Neural cell (in vitro differentiated cells): ENCODE results near the gene PPP2R5B. TPM values are rescaled to one million over a fixed set of nuclear protein-coding genes. Genes with fewer than 3 reads are reported as not detected.

ENCODE experiments used
- H2AFZ ChIP-seq: fragments of 200-600, 300-800 bp; sonication (generic), shearing (Covaris generic); 2 replicates; pipeline ENCODE4 v1.6.0; 2014; ENCODE audit warnings: low read depth, mild to moderate bottlenecking, antibody characterized with exemption, low read length, moderate library complexity
- H3F3A ChIP-seq: fragments of 200-600 bp; shearing (Covaris generic); 2 replicates; pipeline ENCODE4 v1.6.1; 2016; ENCODE audit warnings: mild to moderate bottlenecking, moderate library complexity, mixed read lengths, antibody characterized with exemption, low read length; ENCODE audit not compliant: insufficient read depth, poor library complexity, severe bottlenecking
- H3K27ac ChIP-seq: fragments of 200-600, 300-800 bp; sonication (generic), shearing (Covaris generic); 2 replicates; pipeline ENCODE4 v1.5.1; 2014; ENCODE audit warnings: mild to moderate bottlenecking, low read length, moderate library complexity
- H3K27me3 ChIP-seq: fragments of 300-800, 200-600 bp; sonication (generic), shearing (Covaris generic); 2 replicates; pipeline ENCODE4 v1.6.0; 2014; ENCODE audit warnings: mild to moderate bottlenecking, low read depth, low read length, moderate library complexity; ENCODE audit not compliant: insufficient read depth
- H3K36me3 ChIP-seq: fragments of 300-800, 200-600 bp; sonication (generic), shearing (Covaris generic); 2 replicates; pipeline ENCODE4 v1.5.1; 2014; ENCODE audit warnings: mild to moderate bottlenecking, antibody characterized with exemption, low read length, moderate library complexity; ENCODE audit not compliant: insufficient read depth
- H3K4me2 ChIP-seq: fragments of 300-800, 200-600 bp; sonication (generic), shearing (Covaris generic); 2 replicates; pipeline ENCODE4 v1.6.0; 2014; ENCODE audit warnings: mild to moderate bottlenecking, low read length
- H3K4me3 ChIP-seq: fragments of 300-800, 200-600 bp; sonication (generic), shearing (Covaris generic); 2 replicates; pipeline ENCODE4 v1.5.1; 2014; ENCODE audit warnings: mild to moderate bottlenecking, low read length, moderate library complexity
- H3K79me2 ChIP-seq: fragments of 200-600 bp; shearing (Covaris generic); replicated peaks from 2 replicates; pipeline ENCODE4 v1.6.0; 2014; ENCODE audit warnings: mild to moderate bottlenecking, low read length, moderate library complexity; ENCODE audit not compliant: insufficient read depth
- H3K9ac ChIP-seq: fragments of 300-800, 200-600 bp; sonication (generic), shearing (Covaris generic); 2 replicates; pipeline ENCODE4 v1.6.1; 2016; ENCODE audit warnings: mild to moderate bottlenecking, low read length, mixed read lengths
- H3K9me2 ChIP-seq: fragments of 200-600 bp; shearing (Covaris generic); 2 replicates; pipeline ENCODE4 v1.6.1; 2016; ENCODE audit warnings: mild to moderate bottlenecking, low read length, mixed read lengths; ENCODE audit not compliant: insufficient read depth
- H3K9me3 ChIP-seq: fragments of 200-600, 300-800 bp; sonication (generic), shearing (Covaris generic); 2 replicates; pipeline ENCODE4 v1.6.1; 2016; ENCODE audit warnings: mild to moderate bottlenecking, mixed run types, low read length, moderate library complexity, mixed read lengths
- H4K20me1 ChIP-seq: fragments of 200-600 bp; shearing (Covaris generic); 2 replicates; pipeline ENCODE4 v1.6.1; 2016; ENCODE audit warnings: mild to moderate bottlenecking, mixed run types; ENCODE audit not compliant: insufficient read depth
- CTCF ChIP-seq: fragments of 450-650 bp; IDR thresholded peaks from 2 replicates; pipeline ENCODE4 v1.5.1; 2014; ENCODE audit warnings: antibody characterized with exemption, mild to moderate bottlenecking, moderate library complexity; ENCODE audit not compliant: poor library complexity, severe bottlenecking
- EP300 ChIP-seq: fragments of 450-650 bp; conservative IDR thresholded peaks from 2 replicates; pipeline ENCODE4 v1.6.1; 2014; ENCODE audit warnings: antibody characterized with exemption, mild to moderate bottlenecking, moderate library complexity; ENCODE audit not compliant: poor library complexity, severe bottlenecking
- EZH2 ChIP-seq: fragments of 200-600, 300-800 bp; shearing (Covaris generic), sonication (generic); IDR thresholded peaks from 2 replicates; pipeline ENCODE4 v1.6.1; 2014; ENCODE audit warnings: antibody characterized with exemption, low read length, borderline replicate concordance, mild to moderate bottlenecking; ENCODE audit not compliant: insufficient read depth, poor library complexity, severe bottlenecking
- MXI1 ChIP-seq: fragments of 450-650 bp; conservative IDR thresholded peaks from 2 replicates; pipeline ENCODE4 v1.6.1; 2014; ENCODE audit warnings: antibody characterized with exemption, mild to moderate bottlenecking; ENCODE audit not compliant: poor library complexity, severe bottlenecking
- POLR2AphosphoS5 ChIP-seq: IDR thresholded peaks from 2 replicates; pipeline ENCODE4 v1.6.1; 2012
- RAD21 ChIP-seq: fragments of 450-650 bp; conservative IDR thresholded peaks from 2 replicates; pipeline ENCODE4 v1.6.1; 2014; ENCODE audit warnings: antibody characterized with exemption, mild to moderate bottlenecking, moderate library complexity
- SMC3 ChIP-seq: fragments of 450-650 bp; conservative IDR thresholded peaks from 2 replicates; pipeline ENCODE4 v1.6.1; 2014; ENCODE audit warnings: antibody characterized with exemption, mild to moderate bottlenecking, moderate library complexity; ENCODE audit not compliant: poor library complexity
- TAF1 ChIP-seq: IDR thresholded peaks from 2 replicates; pipeline ENCODE4 v1.6.1; 2012; ENCODE audit warnings: low read depth
- polyA plus RNA-seq: library from polyadenylated mRNA; depleted of rRNA; stranded (reverse); fragments of >200 nt; gene quantifications from 2 replicates; pipeline ENCODE4 v1.2.3, GENCODE V29; 2014
- TF ChIP-seq, protein P1 (sequence below): IDR thresholded peaks from 2 replicates; pipeline ENCODE4 v1.6.1; 2012; ENCODE audit warnings: borderline replicate concordance

Gene PPP2R5B
- polyA plus RNA-seq, 1 donor from 2014 or later, result 76.1 TPM

GRCh38 chr11:64923151-64923661 lies 1.3 kb upstream of the PPP2R5B start:
- Histone ChIP-seq H3K9me2 (no peaks in the 10 kb centered on the region), H3K27me3 (no peaks in the 10 kb centered on the region), H3K9me3 (no peaks in the 10 kb centered on the region), H3K4me2 (no peak overlapping the region), H3K79me2 (no peaks in the 10 kb centered on the region), H4K20me1 (no peaks in the 10 kb centered on the region), H3F3A (no peaks in the 10 kb centered on the region), H2AFZ (peak overlapping the region; percentile 91), H3K36me3 (no peaks in the 10 kb centered on the region), H3K27ac (no peak overlapping the region), H3K4me3 (peak overlapping the region; percentile 98), H3K9ac (peak overlapping the region; percentile 94)
- TF ChIP-seq EP300, result no peak
- TF ChIP-seq RAD21, result no peak
- no peak for TF ChIP-seq CTCF
- no peak for TF ChIP-seq SMC3
- TF ChIP-seq TAF1, result no peak
- no peak for TF ChIP-seq EZH2
- no peak for TF ChIP-seq POLR2AphosphoS5
- TF ChIP-seq MXI1, result no peak
- TF ChIP-seq, protein P1, sequence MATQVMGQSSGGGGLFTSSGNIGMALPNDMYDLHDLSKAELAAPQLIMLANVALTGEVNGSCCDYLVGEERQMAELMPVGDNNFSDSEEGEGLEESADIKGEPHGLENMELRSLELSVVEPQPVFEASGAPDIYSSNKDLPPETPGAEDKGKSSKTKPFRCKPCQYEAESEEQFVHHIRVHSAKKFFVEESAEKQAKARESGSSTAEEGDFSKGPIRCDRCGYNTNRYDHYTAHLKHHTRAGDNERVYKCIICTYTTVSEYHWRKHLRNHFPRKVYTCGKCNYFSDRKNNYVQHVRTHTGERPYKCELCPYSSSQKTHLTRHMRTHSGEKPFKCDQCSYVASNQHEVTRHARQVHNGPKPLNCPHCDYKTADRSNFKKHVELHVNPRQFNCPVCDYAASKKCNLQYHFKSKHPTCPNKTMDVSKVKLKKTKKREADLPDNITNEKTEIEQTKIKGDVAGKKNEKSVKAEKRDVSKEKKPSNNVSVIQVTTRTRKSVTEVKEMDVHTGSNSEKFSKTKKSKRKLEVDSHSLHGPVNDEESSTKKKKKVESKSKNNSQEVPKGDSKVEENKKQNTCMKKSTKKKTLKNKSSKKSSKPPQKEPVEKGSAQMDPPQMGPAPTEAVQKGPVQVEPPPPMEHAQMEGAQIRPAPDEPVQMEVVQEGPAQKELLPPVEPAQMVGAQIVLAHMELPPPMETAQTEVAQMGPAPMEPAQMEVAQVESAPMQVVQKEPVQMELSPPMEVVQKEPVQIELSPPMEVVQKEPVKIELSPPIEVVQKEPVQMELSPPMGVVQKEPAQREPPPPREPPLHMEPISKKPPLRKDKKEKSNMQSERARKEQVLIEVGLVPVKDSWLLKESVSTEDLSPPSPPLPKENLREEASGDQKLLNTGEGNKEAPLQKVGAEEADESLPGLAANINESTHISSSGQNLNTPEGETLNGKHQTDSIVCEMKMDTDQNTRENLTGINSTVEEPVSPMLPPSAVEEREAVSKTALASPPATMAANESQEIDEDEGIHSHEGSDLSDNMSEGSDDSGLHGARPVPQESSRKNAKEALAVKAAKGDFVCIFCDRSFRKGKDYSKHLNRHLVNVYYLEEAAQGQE, result no peak

GRCh38 chr11:64924910-64925284 lies 408 bp downstream of the PPP2R5B start:
- H3K9ac ChIP-seq, result peak overlapping the region; percentile 94
- no peaks in the 10 kb centered on the region for H3K79me2 ChIP-seq
- H3K36me3 ChIP-seq, result no peaks in the 10 kb centered on the region
- H3K4me3 ChIP-seq, result peak overlapping the region; percentile 98
- H3K9me2 ChIP-seq, result no peaks in the 10 kb centered on the region
- no peaks in the 10 kb centered on the region for H3F3A ChIP-seq
- peak overlapping the region; percentile 85 for H3K27ac ChIP-seq
- peak overlapping the region; percentile 76 for H3K4me2 ChIP-seq
- H3K9me3 ChIP-seq, result no peaks in the 10 kb centered on the region
- TF ChIP-seq TAF1, result peak; percentile 40
- no peak for TF ChIP-seq SMC3
- H4K20me1 ChIP-seq, result no peaks in the 10 kb centered on the region
- H3K27me3 ChIP-seq, result no peaks in the 10 kb centered on the region
- peak overlapping the region; percentile 97 for H2AFZ ChIP-seq
